ENCODE results near the gene VTI1A. TPM values are rescaled to one million over a fixed set of nuclear protein-coding genes. Genes with fewer than 3 reads are reported as not detected.

Gene VTI1A
- total and polyA plus RNA-seq, 2 of the 13 experiments (the other 11 are each of a cell fraction or from before 2014, with no cell fraction given): 11.7 to 32.7 TPM

- H3K79me2 ChIP-seq (ENCODE audit: insufficient read depth, low read length): no peaks in the 10 kb centered on the region
- no peak overlapping the region for H3K27ac ChIP-seq (ENCODE audit: extremely low read length, insufficient read depth, low read length)
- BruUV-seq (replicated peaks): no TSS peak
- H3K4me3 ChIP-seq (replicated peaks in 1 of 3; ENCODE audit: insufficient read depth in 1 of 3, low read depth in 2 of 3, low read length in 3 of 3): no peak overlapping the region
- peaks cover 3% of the 10 kb centered on the region in 2 experiments; a peak in 2 of 5 replicates for H3K36me3 ChIP-seq (replicated peaks in 1 of 2; ENCODE audit: control insufficient read depth in 1 of 2, insufficient read depth in 2 of 2, low read length in 2 of 2)
- no peak; the same call in 2 of the 3 replicates for ATAC-seq
- in situ Hi-C loops (cut with HindIII; ENCODE audit: extremely low pct_ligation_motif_present, low pct_unique_long_range_greater_than_20kb) (loop anchor here (5.0 kb wide), 1 partner anchor 140 kb away; the partner anchor contains the start of gene TCF7L2), intact Hi-C loops (cut with micrococcal nuclease; ENCODE audit: unreplicated experiment) (loop anchor here (5.0 to 10.0 kb wide), 3 partner anchors 90 to 248 kb away; partner anchors contain the start of gene TCF7L2)
- no peaks in the 10 kb centered on the region for H3K9me3 ChIP-seq (ENCODE audit: low read length)
- peaks cover 60% of the 10 kb centered on the region for H3K4me1 ChIP-seq (ENCODE audit: insufficient read depth, low read length)
- WGBS (ENCODE audit: low lambda C conversion rate): 89% methylated on average over 3 of the region's 3 CpGs
- no peak overlapping the region for H3K4me2 ChIP-seq (ENCODE audit: low read depth, low read length)
- no peak overlapping the region for H3K9ac ChIP-seq (ENCODE audit: insufficient read depth, low read depth, low read length)
- FAIRE-seq: no peak
- H3K27me3 ChIP-seq (ENCODE audit: control insufficient read depth in 1 of 2, insufficient read depth in 2 of 2, low read length in 2 of 2): no peaks in the 10 kb centered on the region
- ChIA-PET CTCF (ENCODE audit: low intra/inter-chr PET ratio, low total read pairs) (no interaction called here), POLR2A (no interaction called here)
- H2AFZ ChIP-seq (ENCODE audit: low read length): no peak overlapping the region
- DNase-seq (ENCODE audit: low spot score): no peak
- H4K20me1 ChIP-seq (ENCODE audit: insufficient read depth, low read length): no peaks in the 10 kb centered on the region
- no peak for TF ChIP-seq HOMEZ (CRISPR knock-in tag; IDR thresholded peaks at IDR 0.05; ENCODE audit: low read depth)
- no peak for TF ChIP-seq ARID2 (CRISPR knock-in tag; IDR thresholded peaks at IDR 0.05; ENCODE audit: borderline replicate concordance)
- TF ChIP-seq ZNF567 (CRISPR knock-in tag; IDR thresholded peaks at IDR 0.05; ENCODE audit: borderline replicate concordance): no peak
- TF ChIP-seq ZNF414 (CRISPR knock-in tag; IDR thresholded peaks at IDR 0.05): no peak
- no peak for TF ChIP-seq KDM1A (CRISPR knock-in tag; IDR thresholded peaks at IDR 0.05)
- no peak for TF ChIP-seq ASH2L (IDR thresholded peaks at IDR 0.05; ENCODE audit: insufficient read length, low read depth, low read length)
- TF ChIP-seq MIXL1 (CRISPR knock-in tag; IDR thresholded peaks at IDR 0.05): no peak
- no peak for TF ChIP-seq IKZF4 (CRISPR knock-in tag; IDR thresholded peaks at IDR 0.05; ENCODE audit: borderline replicate concordance, low read depth, not compliant biosample characterization)
- TF ChIP-seq ZKSCAN5 (CRISPR knock-in tag; IDR thresholded peaks at IDR 0.05): no peak
- no peak for TF ChIP-seq TRIM22 (IDR thresholded peaks at IDR 0.05)
- TF ChIP-seq NFE2L1 (CRISPR knock-in tag; IDR thresholded peaks at IDR 0.05; ENCODE audit: borderline replicate concordance): no peak
- no peak for TF ChIP-seq PRPF4 (IDR thresholded peaks at IDR 0.05; ENCODE audit: low read depth, low read length, poor library complexity, severe bottlenecking)
- no peak for TF ChIP-seq ZNF20 (CRISPR knock-in tag; IDR thresholded peaks at IDR 0.05)
- no peak for TF ChIP-seq ZFP1 (CRISPR knock-in tag; IDR thresholded peaks at IDR 0.05)
- TF ChIP-seq HBP1 (CRISPR knock-in tag; IDR thresholded peaks at IDR 0.05; ENCODE audit: low read depth): no peak
- no peak for TF ChIP-seq REL (CRISPR knock-in tag; conservative IDR thresholded peaks at IDR 0.05)
Observed at GRCh38 chr10:112812586-112812985, 365.6 kb downstream of the VTI1A start.

Measured in HepG2 (cell line).